ENCODE results near the gene INAFM2.

- TF ChIP-seq CTCF (IDR thresholded peaks at IDR 0.05) = no peak
- no peak for TF ChIP-seq POLR2A (IDR thresholded peaks at IDR 0.05)
- TF ChIP-seq EP300 (IDR thresholded peaks at IDR 0.05) = no peak
These were observed 17.1 kb upstream of the INAFM2 start for GRCh38 chr15:40306371-40306770.

Measured in ovary (tissue), 3 donors.